Heart left ventricle (tissue), 16 donors: ENCODE results near the gene FBXO42. TPM values are rescaled to one million over a fixed set of nuclear protein-coding genes. Genes with fewer than 3 reads are reported as not detected.

Experiments used
- ATAC-seq, 4 donors: fragments of 200-7000 bp; cut with Tn5 transposase; one replicate each; pipeline ENCODE4 v1.9.1; 2020 to 2022; ENCODE audit warnings: moderate library complexity in 4 of 4, mild to moderate bottlenecking in 3 of 4, moderate number of reproducible peaks in 1 of 4
- DNase-seq, 5 donors: peaks; one replicate each; pipeline ENCODE4 v3.0.0-alpha.2; 2020
- H3K27ac ChIP-seq, 12 donors: fragments of 200-600 bp; sonication (generic) in 4 of 12; one replicate each; pipeline versions ENCODE4 v1.5.0 to v1.8.0; 2016 to 2022; ENCODE audit warnings: mild to moderate bottlenecking in 2 of 12
- H3K27me3 ChIP-seq, 9 donors: fragments of 200-600 bp; sonication (generic) in 2 of 9; one replicate each; pipeline versions ENCODE4 v1.5.1 to v1.8.0; 2016 to 2022; ENCODE audit warnings: mild to moderate bottlenecking in 3 of 9
- H3K36me3 ChIP-seq, 9 donors: fragments of 200-600 bp; sonication (generic) in 2 of 9; one replicate each; pipeline versions ENCODE4 v1.5.0 to v1.8.0; 2018 to 2022; ENCODE audit warnings: mild to moderate bottlenecking in 2 of 9
- H3K4me1 ChIP-seq, 12 donors: fragments of 200-600 bp; sonication (generic) in 4 of 12; one replicate each; pipeline versions ENCODE4 v1.5.0 to v1.8.0; 2016 to 2022; ENCODE audit warnings: mild to moderate bottlenecking in 3 of 12
- H3K4me3 ChIP-seq, 12 donors: fragments of 200-600 bp; sonication (generic) in 4 of 12; one replicate each; pipeline versions ENCODE4 v1.5.0 to v1.8.0; 2017 to 2022; ENCODE audit warnings: mild to moderate bottlenecking in 9 of 12, moderate library complexity in 4 of 12
- H3K9me3 ChIP-seq, 12 donors: fragments of 200-600 bp; sonication (generic) in 4 of 12; one replicate each; pipeline versions ENCODE4 v1.5.0 to v1.8.0; 2016 to 2022; ENCODE audit warnings: mild to moderate bottlenecking in 1 of 12
- POLR2A ChIP-seq, 2 donors: fragments of 450-650 bp; IDR thresholded peaks; one replicate each; pipeline ENCODE4 v1.6.1; 2017; ENCODE audit warnings: antibody characterized with exemption in 2 of 2, mild to moderate bottlenecking in 2 of 2, moderate library complexity in 2 of 2
- WGBS, 4 donors: extraction: QIAGEN DNeasy Blood & Tissue Kit in 2 of 4; methylation state at CpG; one replicate each; pipeline versions ENCODE4 v1.1.5 to v1.1.7; 2013 to 2018; 5-methylcytosine and 5-hydroxymethylcytosine counted together
- intact Hi-C, 10 donors: fragments of 100-400 bp; cut with DNase I; formaldehyde crosslinking; loops; one replicate each; pipeline versions ENCODE4 v1.11.1 to v1.14.2; 2022
- polyA plus RNA-seq, 2 donors: library from polyadenylated mRNA; stranded (reverse); fragments of 200-250 nt; gene quantifications; one replicate each; pipeline ENCODE4 v1.2.3, GENCODE V29; 2013
- total RNA-seq, 9 donors: library from RNA; depleted of rRNA in 2 of 9; stranded (reverse); fragments of >200 nt in 2 of 9; fragmentation: NEBNext Ultra II Directional in 3 of 9; extraction: Animal tissue kit (Norgen Biotek cat#: 25700) in 3 of 9; gene quantifications; one replicate each; pipeline versions ENCODE4 v1.1.0 to v1.2.4, GENCODE V29; 2016 to 2023
- TF ChIP-seq, protein P1 (sequence below), 12 donors: fragments of 200-600 bp; sonication (generic) in 4 of 12; IDR thresholded peaks; one replicate each; pipeline versions ENCODE4 v1.5.0 to v1.8.0; 2018 to 2022; ENCODE audit warnings: antibody characterized with exemption in 12 of 12, mild to moderate bottlenecking in 5 of 12
- donor health status: ischemic (EF 13 %, LVEDD 7.1; RV severe dilation, severe dysfunction).
- donor health status: healthy with polysubstance abuse.
- donor health status: DM: no; HTN: yes; CAD: no.
- donor health status: DM: no; HTN: no; CAD: no.
- donor health status: ischemic (EF 25% LVEDD 6.9; RV normal size, moderate dysfunction).
- donor health status: ischemic (EF 25% LVEDD 5.7; RV mildly dilated, moderate dysfunction).
- donor health status: healthy.
- donor health status: DM: yes; HTN: yes; CAD: no.
- donor health status: ischemic (EF 35%, LVEDD 5.7; RV mildly dilated, moderate dysfunction).
- donor health status: nonischemic (EF 11% LVEDD 7.7; RV severe dilation, severe dysfunction).
- donor health status: DM: yes; HTN: yes; CAD: no.
- donor health status: PGD.
- donor health status: ischemic (EF 29% LVEDD 5.4; RV normal size, mild dysfunction).
- donor health status: nonischemic (EF 23%, LVEDD 6.1; RV moderate dilation, normal function).

FBXO42 gene
- total and polyA plus RNA-seq, 11 donors: 11.0 to 44.4 (median 20.1) TPM

DNA sequence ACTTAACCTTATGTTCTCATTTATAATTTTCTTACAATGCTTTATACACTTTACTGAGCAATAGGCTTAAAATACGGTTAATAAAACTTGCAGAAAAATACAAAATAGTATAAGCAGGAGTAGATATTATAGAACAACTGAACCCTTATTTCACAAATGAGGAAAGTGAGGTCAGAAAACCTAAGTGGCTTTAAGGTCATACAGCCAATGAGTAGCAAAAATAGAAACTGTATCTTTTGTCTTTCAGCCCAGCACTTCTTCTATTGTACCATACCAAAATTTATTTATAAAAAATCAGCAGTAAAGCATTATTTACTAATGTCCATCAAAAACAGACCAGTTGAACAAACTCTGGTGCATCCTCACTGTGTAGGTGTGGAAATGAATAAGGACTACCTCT lies 11.6 kb downstream of the FBXO42 start:
- ATAC-seq: peak in 2 of 4 donors; percentile 57 to 73
- WGBS, 4 donors: 58 to 76% (median 74%) methylated on average over 1 of the region's 1 CpG
- H3K27ac ChIP-seq: peak overlapping the region in 11 of 12 donors; percentile 4 to 77 (median 61)

DNA sequence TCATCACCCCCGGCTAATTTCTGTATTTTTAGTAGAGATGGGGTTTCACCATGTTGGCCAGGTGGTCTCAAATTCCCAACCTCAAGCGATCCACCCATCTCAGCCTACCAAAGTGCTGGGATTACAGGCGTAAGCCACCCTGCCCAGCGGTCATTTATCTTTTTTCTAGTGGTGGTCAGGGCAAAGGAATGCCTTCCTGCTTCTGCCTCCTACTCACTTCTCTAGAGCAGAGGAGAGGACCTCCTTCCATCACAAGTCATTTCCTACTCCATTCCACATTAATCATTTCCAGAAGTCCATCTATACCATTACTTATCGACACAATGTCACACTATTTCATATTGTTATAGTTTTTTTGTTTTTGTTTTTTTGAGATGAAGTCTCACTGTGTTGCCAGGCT lies 13.3 kb downstream of the FBXO42 start:
- WGBS, 4 donors: 90 to 93% (median 91%) methylated on average over 5 of the region's 5 CpGs
- peaks cover 0 to 42% (median 14%) of the 10 kb centered on the region in 12 donors for H3K4me1 ChIP-seq
- no peaks in the 10 kb centered on the region for H3K9me3 ChIP-seq
- intact Hi-C loops: no loop called here
- peak overlapping the region in 1 of 12 donors; percentile 61 for H3K27ac ChIP-seq
- H3K27me3 ChIP-seq: no peaks in the 10 kb centered on the region
- TF ChIP-seq, protein P1, sequence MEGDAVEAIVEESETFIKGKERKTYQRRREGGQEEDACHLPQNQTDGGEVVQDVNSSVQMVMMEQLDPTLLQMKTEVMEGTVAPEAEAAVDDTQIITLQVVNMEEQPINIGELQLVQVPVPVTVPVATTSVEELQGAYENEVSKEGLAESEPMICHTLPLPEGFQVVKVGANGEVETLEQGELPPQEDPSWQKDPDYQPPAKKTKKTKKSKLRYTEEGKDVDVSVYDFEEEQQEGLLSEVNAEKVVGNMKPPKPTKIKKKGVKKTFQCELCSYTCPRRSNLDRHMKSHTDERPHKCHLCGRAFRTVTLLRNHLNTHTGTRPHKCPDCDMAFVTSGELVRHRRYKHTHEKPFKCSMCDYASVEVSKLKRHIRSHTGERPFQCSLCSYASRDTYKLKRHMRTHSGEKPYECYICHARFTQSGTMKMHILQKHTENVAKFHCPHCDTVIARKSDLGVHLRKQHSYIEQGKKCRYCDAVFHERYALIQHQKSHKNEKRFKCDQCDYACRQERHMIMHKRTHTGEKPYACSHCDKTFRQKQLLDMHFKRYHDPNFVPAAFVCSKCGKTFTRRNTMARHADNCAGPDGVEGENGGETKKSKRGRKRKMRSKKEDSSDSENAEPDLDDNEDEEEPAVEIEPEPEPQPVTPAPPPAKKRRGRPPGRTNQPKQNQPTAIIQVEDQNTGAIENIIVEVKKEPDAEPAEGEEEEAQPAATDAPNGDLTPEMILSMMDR (IDR thresholded peaks at IDR 0.05): no peak
- TF ChIP-seq POLR2A (IDR thresholded peaks at IDR 0.05): no peak
- peaks cover 0 to 3% (median 0%) of the 10 kb centered on the region in 9 donors for H3K36me3 ChIP-seq
- no peak overlapping the region for H3K4me3 ChIP-seq
- DNase-seq (no peak), ATAC-seq (no peak)

More for the DNA sequence above, 11.6 kb downstream of the FBXO42 start:
- Histone ChIP-seq H3K27me3 (no peaks in the 10 kb centered on the region), H3K36me3 (peaks cover 0 to 3% (median 0%) of the 10 kb centered on the region in 9 donors), H3K9me3 (no peaks in the 10 kb centered on the region), H3K4me1 (peaks cover 0 to 38% (median 11%) of the 10 kb centered on the region in 12 donors), H3K4me3 (no peak overlapping the region)
- TF ChIP-seq, protein P1 (IDR thresholded peaks at IDR 0.05): no peak
- no peak for TF ChIP-seq POLR2A (IDR thresholded peaks at IDR 0.05)
- DNase-seq: no peak
- intact Hi-C loops: loop anchor here in 1 of 10 donors (5.0 kb wide), 1 partner anchor 38 kb away; no protein-coding TSS in a partner anchor

DNA sequence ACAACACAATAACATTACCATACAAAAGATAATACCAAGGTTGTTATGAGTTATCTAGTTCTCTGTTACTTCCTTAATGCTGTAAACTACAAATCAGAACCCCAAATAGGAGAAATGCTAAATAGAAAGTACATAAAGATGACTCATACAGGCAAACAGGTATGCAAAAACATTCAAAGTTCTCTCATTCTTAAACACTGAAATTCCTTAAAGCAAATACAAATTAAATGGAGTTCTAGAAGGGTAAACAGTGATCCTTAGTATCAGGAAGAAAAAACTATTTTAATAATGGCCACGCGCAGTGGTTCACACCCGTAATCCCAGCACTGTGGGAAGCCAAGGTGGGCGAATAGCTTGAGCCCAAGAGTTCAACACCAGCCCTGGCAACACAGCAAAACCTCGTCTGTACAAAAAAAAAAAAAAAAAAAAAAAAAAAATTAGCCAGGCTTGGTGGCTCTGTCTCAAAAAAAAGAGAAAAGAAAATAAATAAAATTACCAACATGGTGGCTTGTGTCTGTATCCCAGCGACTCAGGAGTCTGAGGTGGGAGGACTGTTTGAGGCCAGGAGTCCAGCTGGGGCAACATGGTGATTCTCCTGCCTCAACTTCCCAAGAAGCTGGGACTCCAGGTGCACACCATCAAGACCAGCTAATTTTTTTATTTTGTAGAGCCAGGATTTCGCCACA lies 17.5 kb downstream of the FBXO42 start:
- intact Hi-C loops: no loop called here
- peaks cover 0 to 30% (median 8%) of the 10 kb centered on the region in 12 donors for H3K4me1 ChIP-seq
- H3K9me3 ChIP-seq: no peaks in the 10 kb centered on the region
- no peaks in the 10 kb centered on the region for H3K27me3 ChIP-seq
- DNase-seq (no peak), ATAC-seq (no peak)
- H3K36me3 ChIP-seq: no peaks in the 10 kb centered on the region
- 82 to 91% (median 87%) methylated on average over 7 of the region's 7 CpGs for WGBS, 4 donors
- H3K4me3 ChIP-seq: no peak overlapping the region
- TF ChIP-seq POLR2A (IDR thresholded peaks at IDR 0.05): no peak
- TF ChIP-seq, protein P1 (IDR thresholded peaks at IDR 0.05): no peak
- no peak overlapping the region for H3K27ac ChIP-seq

DNA sequence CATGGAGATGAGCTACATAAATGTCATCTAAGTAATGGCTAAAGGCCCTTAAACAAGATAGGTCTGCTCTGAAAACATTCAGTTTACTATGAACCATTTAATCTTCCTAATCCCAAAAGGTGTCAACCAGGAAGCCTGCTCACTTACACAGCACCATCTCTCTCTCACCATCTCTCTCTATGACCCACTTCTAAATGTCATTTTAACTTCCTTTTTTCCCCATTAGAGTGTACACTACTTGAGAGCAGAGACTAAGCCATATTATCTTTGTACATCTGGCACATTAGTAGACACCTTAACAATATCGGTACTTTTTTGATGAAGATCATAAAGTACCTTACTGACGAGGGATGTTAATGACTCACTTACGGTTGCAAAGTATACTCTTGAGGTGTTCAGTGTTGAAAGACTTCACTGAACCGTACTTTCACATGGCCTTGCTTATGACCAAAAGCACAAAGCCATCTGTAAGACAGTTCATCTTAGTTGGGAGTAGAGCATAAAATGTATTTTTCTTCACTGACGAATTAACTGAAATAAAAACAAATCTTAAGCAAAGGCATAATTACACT lies 25.4 kb downstream of the FBXO42 start:
- no peak overlapping the region for H3K27ac ChIP-seq
- ATAC-seq (no peak), DNase-seq (no peak)
- no peaks in the 10 kb centered on the region for H3K27me3 ChIP-seq
- H3K4me1 ChIP-seq: peaks cover 0 to 25% (median 11%) of the 10 kb centered on the region in 12 donors
- H3K9me3 ChIP-seq: no peaks in the 10 kb centered on the region
- 72 to 79% (median 74%) methylated on average over 5 of the region's 5 CpGs for WGBS, 4 donors
- intact Hi-C loops: no loop called here
- no peak overlapping the region for H3K4me3 ChIP-seq
- peaks cover 0 to 9% (median 2%) of the 10 kb centered on the region in 9 donors for H3K36me3 ChIP-seq
- no peak for TF ChIP-seq POLR2A (IDR thresholded peaks at IDR 0.05)
- TF ChIP-seq, protein P1 (IDR thresholded peaks at IDR 0.05): no peak
